Measurements from ENCODE around the gene FUT7. TPM values are rescaled to one million over a fixed set of nuclear protein-coding genes. Genes with fewer than 3 reads are reported as not detected.

FUT7 gene
- total and polyA plus RNA-seq, 2 of the 8 experiments (the other 6 are each of a cell fraction or from before 2014, with no cell fraction given), result not detected

GRCh38 chr9:137050570-137050969 is 18.7 kb upstream of the FUT7 start:
- H3K4me3 ChIP-seq (ENCODE audit: extremely low read depth in 1 of 4, insufficient read depth in 2 of 4, low read depth in 3 of 4, low read length in 4 of 4), result no peak overlapping the region
- no peak overlapping the region for H3K4me2 ChIP-seq (ENCODE audit: insufficient read depth in 1 of 2, low read depth in 2 of 2, low read length in 2 of 2)
- ChIA-PET POLR2A (ENCODE audit: partially characterized antibody) (no interaction called here), CTCF (ENCODE audit: partially characterized antibody) (interaction anchor here (0.7 to 7.6 kb wide), 8 partner anchors 8 to 1521 kb away, joined by 3 to 291 read pairs (median 6); partner anchors contain the start of genes ABCA2, FUT7, SAPCD2 and UAP1L1)
- H4K20me1 ChIP-seq (replicated peaks in 1 of 2; ENCODE audit: control insufficient read depth in 1 of 2, insufficient read depth in 2 of 2, low read length in 2 of 2), result peaks cover 1 to 17% of the 10 kb centered on the region in 2 experiments
- no peak overlapping the region for H3K4ac ChIP-seq (replicated peaks; ENCODE audit: insufficient read length, low read depth, low read length)
- H3K23me2 ChIP-seq (ENCODE audit: low read depth, low read length), result peaks cover 16% of the 10 kb centered on the region; the same call in 1 of the 2 replicates
- FAIRE-seq, result no peak
- no peaks in the 10 kb centered on the region for H3K9me3 ChIP-seq (ENCODE audit: insufficient read depth in 2 of 2, low read depth in 1 of 2, low read length in 1 of 2)
- no peak for DNase-seq (ENCODE audit: low read depth in 1 of 2, low spot score in 2 of 2)
- H2BK5ac ChIP-seq (ENCODE audit: low read depth, low read length), result no peak overlapping the region
- no peak overlapping the region for H3K9ac ChIP-seq (replicated peaks in 1 of 4; ENCODE audit: extremely low read depth in 1 of 4, low read depth in 3 of 4, low read length in 3 of 4)
- no peak overlapping the region for H4K5ac ChIP-seq (ENCODE audit: insufficient read length, low read depth, low read length)
- H4K91ac ChIP-seq (replicated peaks; ENCODE audit: insufficient read length, low read length), result no peak overlapping the region
- no peak overlapping the region for H3K27ac ChIP-seq (ENCODE audit: low read depth, low read length)
- peaks cover 0 to 25% (median 12%) of the 10 kb centered on the region in 4 experiments; a peak in 5 of 7 replicates for H3K4me1 ChIP-seq (replicated peaks in 1 of 4; ENCODE audit: control insufficient read depth in 3 of 4, insufficient read depth in 4 of 4, low read length in 3 of 4)
- H2BK20ac ChIP-seq (ENCODE audit: low read length), result no peak overlapping the region
- H3K36me3 ChIP-seq (ENCODE audit: control insufficient read depth in 2 of 4, insufficient read depth in 4 of 4, low read length in 3 of 4), result no peaks in the 10 kb centered on the region
- no peak overlapping the region for H3K23ac ChIP-seq (ENCODE audit: insufficient read length)
- H3K79me2 ChIP-seq (ENCODE audit: control insufficient read depth in 1 of 2, insufficient read depth in 2 of 2, low read length in 2 of 2), result no peaks in the 10 kb centered on the region
- no peak overlapping the region for H2BK120ac ChIP-seq (replicated peaks; ENCODE audit: low read depth, low read length)
- H3K14ac ChIP-seq (ENCODE audit: insufficient read length), result no peak overlapping the region
- H3K18ac ChIP-seq (ENCODE audit: extremely low read depth, low read length), result no peak overlapping the region
- no peak overlapping the region for H4K8ac ChIP-seq (ENCODE audit: extremely low read depth, insufficient read depth, low read length)
- WGBS, 2 experiments (ENCODE audit: extremely low coverage in 1 of 2, insufficient coverage in 1 of 2, insufficient read length in 1 of 2, insufficient replicate concordance in 2 of 2, low coverage in 1 of 2, low lambda C conversion rate in 2 of 2, missing lambda C conversion rate in 1 of 2), result 82% methylated on average over 5 of the region's 5 CpGs; no CpG with 5 or more reads in 1 of the 2 experiments
- no peak overlapping the region for H2AK5ac ChIP-seq (ENCODE audit: low read depth, low read length)
- TF ChIP-seq KDM5A (IDR thresholded peaks at IDR 0.05; ENCODE audit: low read length) (no peak), SP1 (IDR thresholded peaks at IDR 0.05; ENCODE audit: low read depth, low read length) (no peak), KDM4A (IDR thresholded peaks at IDR 0.05; ENCODE audit: low read depth, low read length, severe bottlenecking) (no peak), KDM1A (IDR thresholded peaks at IDR 0.05; ENCODE audit: borderline replicate concordance, low read length) (no peak), SP2 (IDR thresholded peaks at IDR 0.05; ENCODE audit: low read length) (no peak), YY1 (IDR thresholded peaks at IDR 0.05; ENCODE audit: low read depth, low read length) (no peak), NRF1 (IDR thresholded peaks at IDR 0.05; ENCODE audit: low read depth, low read length) (no peak), JUND (IDR thresholded peaks at IDR 0.05; ENCODE audit: low read length) (no peak)
- H3K27me3 ChIP-seq (replicated peaks in 1 of 4; ENCODE audit: control insufficient read depth in 3 of 4, extremely low read depth in 1 of 4, insufficient read depth in 3 of 4, low read length in 3 of 4), result peaks cover 22 to 78% (median 60%) of the 10 kb centered on the region in 4 experiments
- H2BK12ac ChIP-seq (ENCODE audit: low read depth, low read length), result no peak overlapping the region
- H3K79me1 ChIP-seq (ENCODE audit: low read depth, low read length), result no peaks in the 10 kb centered on the region
- no peak overlapping the region for H2AFZ ChIP-seq (ENCODE audit: low read length)
- no peak overlapping the region for H3K56ac ChIP-seq (replicated peaks; ENCODE audit: insufficient read length, low read depth, low read length)
- no peak overlapping the region for H2BK15ac ChIP-seq (ENCODE audit: low read length)
